ENCODE data around the gene MRPL43. TPM values are rescaled to one million over a fixed set of nuclear protein-coding genes. Genes with fewer than 3 reads are reported as not detected.

The MRPL43 gene
- total RNA-seq, 1 experiment from 2014 or later: 136 TPM

- Histone ChIP-seq H3K79me2 (ENCODE audit: insufficient read depth, low read length) (peaks cover 47% of the 10 kb centered on the region), H3K9me2 (ENCODE audit: insufficient read depth) (no peaks in the 10 kb centered on the region), H3K4me1 (ENCODE audit: control insufficient read depth in 1 of 2, insufficient read depth in 2 of 2, low read length in 2 of 2) (peaks cover 21 to 62% of the 10 kb centered on the region in 2 experiments), H2AFZ (ENCODE audit: low read depth, low read length, poor library complexity, severe bottlenecking) (no peak overlapping the region), H3K27ac (ENCODE audit: low read depth, low read length) (peak overlapping the region; percentile 87), H4K20me1 (ENCODE audit: insufficient read depth) (no peaks in the 10 kb centered on the region), H3K4me3 (replicated peaks in 1 of 2; ENCODE audit: low read depth in 1 of 2, low read length in 2 of 2) (peak overlapping the region; percentile 88 to 92), H3K27me3 (ENCODE audit: insufficient read depth, low read length) (no peaks in the 10 kb centered on the region), H3K9me3 (ENCODE audit: control insufficient read depth in 1 of 2, insufficient read depth in 1 of 2, low read depth in 1 of 2, low read length in 2 of 2) (no peaks in the 10 kb centered on the region), H3K4me2 (ENCODE audit: low read length) (peak overlapping the region; percentile 98), H3K36me3 (ENCODE audit: control insufficient read depth in 1 of 2, insufficient read depth in 2 of 2, low read length in 2 of 2) (peaks cover 4 to 16% of the 10 kb centered on the region in 2 experiments; a peak in 2 of 4 replicates), H3K9ac (ENCODE audit: low read length) (peak overlapping the region; percentile 94)
- POLR2A ChIA-PET: interaction anchor here (0.6 to 1.4 kb wide), 8 partner anchors 10 to 651 kb away, joined by 3 to 9 read pairs (median 5); partner anchors contain the start of genes MRPL43, PDZD7, SCD and SFXN3
- intact Hi-C loops (cut with micrococcal nuclease): no loop called here
- no peak for TF ChIP-seq ZFX (IDR thresholded peaks at IDR 0.05)
- TF ChIP-seq SP1 (IDR thresholded peaks at IDR 0.05; ENCODE audit: low read depth): no peak
- TF ChIP-seq SRF (IDR thresholded peaks at IDR 0.05; ENCODE audit: low read depth): no peak
- TF ChIP-seq JUND (IDR thresholded peaks at IDR 0.05): no peak
- no peak for TF ChIP-seq CBX3 (IDR thresholded peaks at IDR 0.05; ENCODE audit: low read depth)
- CTCF ChIA-PET: interaction anchor here (0.6 to 8.3 kb wide), 16 partner anchors 10 to 841 kb away, joined by 3 to 118 read pairs (median 4); partner anchors contain the start of genes MRPL43, PDZD7, SFXN3 and TWNK
- RAD21 ChIA-PET (ENCODE audit: low non-redundant PET in 1 of 2, low total read pairs in 2 of 2, uncharacterized antibody in 2 of 2, unreplicated experiment in 2 of 2): interaction anchor here (0.6 to 2.4 kb wide), 5 partner anchors 13 to 59 kb away, joined by 3 to 10 read pairs (median 4); no protein-coding TSS in a partner anchor
- ATAC-seq: peak; percentile 39
- DNase-seq (ENCODE audit: low read depth, low spot score): no peak
- BruUV-seq (replicated peaks): TSS peak; percentile 26
Observed at GRCh38 chr10:100998183-100998990, 11.1 kb upstream of the MRPL43 start.

GRCh38 chr10:100997360-100998182, 10.3 kb upstream of the MRPL43 start:
- Histone ChIP-seq H3K9me2 (ENCODE audit: insufficient read depth) (no peaks in the 10 kb centered on the region), H2AFZ (ENCODE audit: low read depth, low read length, poor library complexity, severe bottlenecking) (no peak overlapping the region), H3K27ac (ENCODE audit: low read depth, low read length) (peak overlapping the region; percentile 87), H3K36me3 (ENCODE audit: control insufficient read depth in 1 of 2, insufficient read depth in 2 of 2, low read length in 2 of 2) (peaks cover 6 to 22% of the 10 kb centered on the region in 2 experiments; a peak in 2 of 4 replicates), H3K27me3 (ENCODE audit: insufficient read depth, low read length) (no peaks in the 10 kb centered on the region), H3K9ac (ENCODE audit: low read length) (peak overlapping the region; percentile 94), H3K9me3 (ENCODE audit: control insufficient read depth in 1 of 2, insufficient read depth in 1 of 2, low read depth in 1 of 2, low read length in 2 of 2) (no peaks in the 10 kb centered on the region), H4K20me1 (ENCODE audit: insufficient read depth) (no peaks in the 10 kb centered on the region), H3K4me3 (replicated peaks in 1 of 2; ENCODE audit: low read depth in 1 of 2, low read length in 2 of 2) (peak overlapping the region; percentile 88 to 92), H3K4me2 (ENCODE audit: low read length) (peak overlapping the region; percentile 98), H3K79me2 (ENCODE audit: insufficient read depth, low read length) (peaks cover 39% of the 10 kb centered on the region), H3K4me1 (ENCODE audit: control insufficient read depth in 1 of 2, insufficient read depth in 2 of 2, low read length in 2 of 2) (peaks cover 21 to 62% of the 10 kb centered on the region in 2 experiments)
- BruUV-seq (replicated peaks): no TSS peak
- intact Hi-C loops (cut with micrococcal nuclease): no loop called here
- RAD21 ChIA-PET (ENCODE audit: low non-redundant PET in 1 of 2, low total read pairs in 2 of 2, uncharacterized antibody in 2 of 2, unreplicated experiment in 2 of 2): interaction anchor here (0.6 to 2.4 kb wide), 6 partner anchors 12 to 60 kb away, joined by 3 to 10 read pairs (median 4); no protein-coding TSS in a partner anchor
- CTCF ChIA-PET: interaction anchor here (0.7 to 8.3 kb wide), 20 partner anchors 9 to 842 kb away, joined by 3 to 118 read pairs (median 4); partner anchors contain the start of genes MRPL43, PDZD7, SFXN3 and TWNK
- ATAC-seq (peak; percentile 59), DNase-seq (ENCODE audit: low read depth, low spot score) (peak; percentile 76)
- POLR2A ChIA-PET: interaction anchor here (0.6 to 1.4 kb wide), 10 partner anchors 9 to 651 kb away, joined by 3 to 9 read pairs (median 5); partner anchors contain the start of genes MRPL43, PDZD7, SCD and SFXN3
- TF ChIP-seq ELF1 (IDR thresholded peaks at IDR 0.05; ENCODE audit: borderline replicate concordance, low read depth) (no peak), ZFX (IDR thresholded peaks at IDR 0.05) (peak; percentile 88), POLR2AphosphoS5 (IDR thresholded peaks at IDR 0.05; ENCODE audit: low read depth, low read length) (peak; percentile 81), ZBTB33 (IDR thresholded peaks at IDR 0.05; ENCODE audit: extremely low read depth, insufficient replicate concordance, low read length) (peak; percentile 12), SP1 (IDR thresholded peaks at IDR 0.05; ENCODE audit: low read depth) (no peak), YY1 (IDR thresholded peaks at IDR 0.05; ENCODE audit: extremely low read depth, insufficient replicate concordance, low read depth, low read length) (peak; percentile 71), RAD21 (IDR thresholded peaks at IDR 0.05; ENCODE audit: low read depth) (no peak), POLR2A (IDR thresholded peaks at IDR 0.05; ENCODE audit: borderline replicate concordance, extremely low read depth, insufficient read depth, insufficient read length) (peak; percentile 16)

All from HCT116 (cell line).